GM18858 (cell line): ENCODE measurements around the gene AFF3.
"Not testable (repeated sequence)": the region's sequence is repeated elsewhere in the genome, so short reads cannot be mapped to it uniquely, and the experiment has no call there.

Experiments
- ATAC-seq: cut with Tn5 transposase; IDR thresholded peaks from one replicate; pipeline ENCODE4 v1.9.1; 2021; ENCODE audit not compliant: unreplicated experiment

AFF3 gene

DNA sequence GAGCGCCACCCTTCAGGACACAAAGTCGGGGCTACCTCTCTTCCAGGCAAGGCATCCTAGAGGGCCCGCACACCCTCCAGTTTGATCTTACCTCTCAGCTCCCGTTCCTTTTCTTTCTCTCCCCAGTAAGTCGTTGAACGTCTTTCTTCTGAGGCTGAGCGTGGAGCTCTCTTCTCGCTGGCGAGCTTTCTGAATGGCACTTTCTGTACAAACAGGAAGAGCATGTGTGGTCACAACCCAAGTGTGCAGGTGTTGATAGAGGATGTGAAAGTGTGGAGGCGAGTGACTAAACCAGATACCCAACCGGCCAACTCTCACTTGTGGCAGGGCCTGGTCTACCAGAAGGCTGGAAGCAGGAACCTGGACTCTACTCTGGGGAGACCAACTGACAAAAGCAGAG is at the start of gene AFF3:
Gene AFF3 (minus strand): TSS at position 198 of the 400 bp plus-strand sequence. CDS start 38,136 bp downstream, outside the sequence.
- ATAC-seq: peak; percentile 99

DNA sequence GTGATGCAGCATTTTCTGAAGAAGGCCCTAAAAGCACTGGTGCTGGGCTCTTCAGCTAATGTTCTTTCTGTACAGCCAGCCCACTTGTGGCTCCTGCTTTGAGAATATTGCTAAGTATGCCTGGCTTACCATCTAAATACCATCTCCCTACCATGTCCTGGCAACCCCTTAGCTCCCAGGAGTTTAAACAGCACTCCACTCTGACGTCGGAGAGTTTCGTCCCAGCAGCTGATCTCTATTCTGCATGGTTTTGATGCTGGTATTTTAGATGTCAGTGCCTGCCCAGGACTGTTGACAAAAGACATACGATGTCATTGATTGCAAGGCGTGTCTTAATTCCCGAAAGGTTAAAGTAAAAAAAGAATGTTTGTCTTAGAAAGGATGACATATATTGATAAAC is 47.0 kb upstream of the AFF3 start:
- ATAC-seq: no peak

DNA sequence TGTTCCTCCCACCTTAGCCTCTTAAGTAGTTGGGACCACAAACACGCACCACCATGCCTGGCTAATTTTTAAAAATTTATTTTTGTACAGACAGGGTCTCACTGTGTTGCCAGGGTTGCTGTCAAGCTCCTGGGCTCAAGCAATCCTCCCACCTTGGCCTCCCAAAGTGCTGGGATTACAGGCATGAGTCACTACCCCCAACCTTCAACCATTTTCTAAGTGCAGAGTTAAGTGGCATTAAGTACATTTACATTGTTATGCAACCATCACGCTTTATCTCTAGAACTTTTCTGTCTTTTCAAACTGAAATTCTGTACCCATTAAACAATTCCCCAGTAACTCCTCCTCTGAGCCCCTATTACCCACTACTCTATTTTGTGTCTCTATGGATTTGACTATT is 45.9 kb upstream of the AFF3 start:
- ATAC-seq: no peak

DNA sequence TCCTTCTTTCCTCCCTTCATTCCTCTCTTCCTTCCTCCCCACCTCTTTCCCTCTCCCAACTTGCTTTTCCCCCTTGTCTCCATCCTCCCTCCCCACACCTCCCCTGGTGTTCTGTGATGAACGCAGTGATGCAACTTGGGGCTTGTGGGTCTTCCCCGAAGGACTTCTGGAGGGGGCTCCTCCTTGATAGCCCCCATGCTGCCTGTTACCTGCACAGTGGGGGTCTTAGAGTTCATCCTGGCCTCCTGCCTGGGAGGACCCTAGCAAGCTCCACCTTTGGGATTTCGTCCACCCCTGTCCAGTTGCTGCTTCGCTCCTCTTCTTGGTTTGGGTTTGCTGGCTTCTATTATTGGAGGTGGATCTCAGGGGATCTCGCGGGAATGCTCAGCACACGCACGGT is 43.7 kb upstream of the AFF3 start:
- no peak for ATAC-seq

GRCh38 chr2:100185516-100185915 is 43.1 kb upstream of the AFF3 start:
- no peak for ATAC-seq

- ATAC-seq: no peak
Observed at GRCh38 chr2:100185105-100185504, 42.7 kb upstream of the AFF3 start.

DNA sequence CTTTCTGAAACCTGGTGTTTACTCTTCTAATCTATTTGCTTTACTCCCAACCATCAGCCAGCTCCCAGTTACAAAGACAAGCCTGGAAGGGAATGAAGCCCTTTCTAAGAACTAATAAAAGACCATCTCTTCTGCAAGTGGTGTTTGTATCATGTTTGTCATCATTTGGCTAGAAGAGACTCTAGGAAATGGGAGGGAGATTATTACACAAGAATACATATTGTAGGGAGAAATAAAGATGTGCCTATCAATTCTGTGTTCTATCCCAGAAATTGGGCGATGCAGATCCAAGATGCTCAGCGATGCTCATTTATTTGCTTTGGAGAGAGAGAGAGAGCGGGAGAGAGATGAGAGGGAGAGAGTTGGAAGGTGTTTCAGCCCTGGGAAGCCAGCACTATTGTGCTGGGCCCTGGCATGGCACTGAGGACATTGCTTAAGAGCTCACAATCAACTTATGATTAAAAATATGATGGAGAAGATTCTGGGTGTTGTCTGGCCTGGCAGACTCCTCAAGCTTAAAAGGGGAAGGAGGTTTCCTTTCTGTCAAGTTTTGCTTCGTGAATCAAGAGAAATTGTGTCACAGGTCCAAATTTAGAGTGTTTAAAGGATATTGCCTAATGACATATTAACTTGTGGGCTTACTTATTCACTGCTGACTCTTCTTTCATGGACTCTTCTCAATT is 41.8 kb upstream of the AFF3 start:
- no peak for ATAC-seq

DNA sequence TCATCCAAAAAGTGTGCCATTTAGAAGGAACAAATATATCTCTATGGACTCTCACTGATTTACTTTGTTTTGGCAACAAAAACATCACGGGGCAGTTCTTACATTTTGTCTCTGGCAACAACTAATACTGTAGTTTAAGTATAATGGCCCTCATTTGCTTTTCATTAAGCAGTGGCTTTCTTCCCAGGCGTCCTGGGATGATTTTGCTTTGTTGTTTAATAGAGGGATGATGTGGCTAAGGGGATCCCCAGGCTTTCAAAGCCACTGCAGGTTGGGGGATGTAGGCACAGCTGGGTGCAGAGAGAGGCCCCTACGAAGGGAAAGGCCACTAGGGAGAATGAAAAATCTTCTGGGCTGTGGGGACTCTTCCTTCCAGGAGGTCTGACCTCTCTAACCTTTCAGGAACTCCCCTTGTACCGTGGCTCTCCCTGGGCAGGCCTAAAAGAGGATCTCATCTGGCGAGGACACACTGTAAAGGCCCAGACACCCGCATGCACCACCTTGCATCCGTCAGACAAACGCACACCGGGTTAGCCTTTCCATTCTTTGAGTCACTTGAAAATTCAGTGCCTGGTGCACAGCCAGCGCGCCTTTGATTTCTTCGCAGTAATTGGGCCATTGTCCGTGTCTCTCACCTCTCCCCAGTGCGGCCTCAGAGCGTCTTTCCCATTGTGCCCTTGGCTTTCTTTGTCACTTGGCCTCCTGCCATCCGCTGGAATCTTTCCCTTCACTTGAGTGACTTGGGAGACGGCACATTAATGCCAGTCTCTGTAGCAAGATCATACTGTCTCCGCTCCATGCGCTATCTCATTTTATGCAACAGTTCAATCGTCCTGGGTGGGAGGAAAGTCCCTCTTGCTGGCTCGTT is 40.3 kb upstream of the AFF3 start:
- ATAC-seq: no peak

DNA sequence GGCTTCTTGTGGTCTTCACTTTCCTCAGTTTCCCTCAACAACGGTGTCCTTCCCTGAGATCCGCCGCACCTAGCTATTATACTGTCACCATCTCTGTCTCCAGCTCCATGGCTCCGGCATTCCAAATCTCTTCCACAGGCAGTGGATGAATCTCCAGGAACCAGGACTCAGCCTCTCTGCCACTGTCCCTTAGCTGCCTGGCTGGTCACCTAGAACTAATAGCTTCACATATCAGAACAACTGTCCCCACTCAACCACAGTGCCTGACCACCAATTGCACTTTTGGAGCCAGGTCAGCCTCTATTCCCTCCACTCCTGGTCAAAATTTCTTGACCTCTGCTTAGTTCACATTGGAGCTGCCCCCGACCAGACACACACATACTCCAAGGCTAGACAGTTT is 38.1 kb upstream of the AFF3 start:
- ATAC-seq: no peak

DNA sequence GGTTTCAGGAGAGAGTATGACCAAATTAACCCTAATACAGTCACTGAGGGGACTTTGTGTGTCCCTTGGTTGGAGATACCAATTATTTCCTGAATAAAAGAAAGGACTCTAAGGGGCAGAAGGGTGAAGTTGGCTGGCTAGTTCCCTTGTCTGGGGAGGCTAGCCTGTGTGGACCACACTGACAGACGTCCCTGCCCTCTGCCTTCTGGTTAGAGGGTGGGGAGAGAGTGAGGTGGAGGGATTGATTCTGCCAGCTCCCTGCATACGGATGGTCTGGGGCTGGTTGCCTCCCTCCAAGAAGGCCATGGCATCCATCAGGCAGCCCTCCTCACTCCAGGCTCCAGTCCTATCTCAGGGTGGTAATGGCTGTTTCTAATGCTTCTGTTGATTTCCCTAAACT is 37.4 kb upstream of the AFF3 start:
- no peak for ATAC-seq

DNA sequence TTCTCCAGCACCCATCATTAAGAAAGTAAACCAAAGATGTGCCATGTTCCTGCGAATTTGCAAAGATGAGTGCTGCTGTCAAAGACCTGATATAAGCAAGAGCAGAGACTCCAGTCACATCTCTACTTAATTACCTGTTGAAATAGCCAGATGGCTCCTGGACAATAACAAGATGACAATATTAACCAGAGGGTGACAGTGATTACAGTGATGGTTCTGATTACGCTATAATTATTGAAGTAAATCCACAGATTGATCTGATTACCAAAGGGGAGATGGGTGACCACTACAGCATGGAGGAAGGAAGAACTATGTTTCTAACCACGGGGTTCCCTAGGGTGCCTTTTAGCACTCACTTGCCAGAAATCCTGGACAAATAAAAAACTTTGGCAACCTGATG is 36.5 kb upstream of the AFF3 start:
- no peak for ATAC-seq

GRCh38 chr2:100178085-100178788 is 35.8 kb upstream of the AFF3 start:
- ATAC-seq: no peak

GRCh38 chr2:100176925-100177324 is 34.5 kb upstream of the AFF3 start:
- ATAC-seq: no peak

GRCh38 chr2:100174026-100174431 is 31.6 kb upstream of the AFF3 start:
- no peak for ATAC-seq

- no peak for ATAC-seq
Observed at GRCh38 chr2:100166701-100167100, 24.3 kb upstream of the AFF3 start.

- no peak for ATAC-seq
Observed at GRCh38 chr2:100163605-100164004, 21.2 kb upstream of the AFF3 start.

DNA sequence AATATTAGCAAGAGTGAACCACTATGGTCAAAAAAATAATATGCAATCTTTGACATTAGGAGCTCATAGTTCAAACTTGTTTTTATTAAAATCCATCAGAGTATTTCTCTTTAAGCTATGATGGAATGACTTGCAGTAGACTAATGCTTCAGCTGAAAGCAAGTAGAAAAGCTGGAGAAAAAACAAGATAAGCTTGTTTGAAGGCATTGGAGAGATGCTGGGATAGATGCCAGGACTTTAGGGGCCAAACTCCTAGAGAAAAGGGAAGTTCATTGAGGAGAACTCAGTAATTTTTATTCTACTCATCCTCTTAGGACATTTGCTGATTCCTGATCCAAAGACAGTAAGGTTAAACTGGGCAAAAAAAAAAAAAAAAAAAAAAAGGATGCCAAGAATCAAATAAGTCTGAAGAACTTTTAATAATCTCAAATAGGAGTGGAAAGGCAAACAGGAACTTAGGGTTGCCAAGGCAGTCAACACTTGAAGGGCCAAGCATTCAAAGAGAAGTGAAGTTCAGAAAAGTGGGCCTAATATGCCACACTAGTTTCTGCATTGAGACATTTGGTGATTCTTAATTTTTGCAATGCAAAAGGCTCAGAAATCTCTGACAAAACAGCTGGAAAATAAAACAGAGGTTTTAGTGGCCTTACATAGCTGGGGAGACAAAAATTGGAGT is 19.7 kb upstream of the AFF3 start:
- ATAC-seq: no peak

DNA sequence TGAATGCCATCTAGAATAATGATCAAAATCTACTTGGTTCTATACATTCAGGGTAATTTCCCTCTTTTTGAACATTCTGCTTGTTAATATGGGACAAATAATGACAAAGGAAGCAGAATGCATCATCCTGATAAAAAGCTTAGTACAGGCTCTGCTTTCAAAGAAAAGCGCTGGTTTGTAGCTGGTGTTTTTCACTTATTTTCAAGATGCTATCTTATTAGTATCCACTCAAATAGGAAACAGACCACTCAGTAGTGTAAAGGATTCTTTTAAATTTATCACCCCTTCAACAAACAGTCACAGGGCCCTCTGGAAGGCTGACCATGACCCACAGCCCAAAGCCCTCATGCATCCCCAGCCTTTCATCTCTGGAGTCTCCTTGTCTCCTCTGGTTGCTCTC is 18.0 kb upstream of the AFF3 start:
- ATAC-seq: no peak

DNA sequence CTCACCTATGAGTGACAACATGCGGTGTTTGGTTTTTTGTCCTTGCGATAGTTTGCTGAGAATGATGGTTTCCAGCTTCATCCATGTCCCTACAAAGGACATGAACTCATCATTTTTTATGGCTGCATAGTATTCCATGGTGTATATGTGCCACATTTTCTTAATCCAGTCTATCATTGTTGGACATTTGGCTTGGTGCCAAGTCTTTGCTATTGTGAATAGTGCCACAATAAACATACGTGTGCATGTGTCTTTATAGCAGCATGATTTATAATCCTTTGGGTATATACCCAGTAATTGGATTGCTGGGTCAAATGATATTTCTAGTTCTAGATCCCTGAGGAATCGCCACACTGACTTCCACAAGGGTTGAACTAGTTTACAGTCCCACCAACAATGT is 9.4 kb upstream of the AFF3 start:
- ATAC-seq: not testable (repeated sequence)

DNA sequence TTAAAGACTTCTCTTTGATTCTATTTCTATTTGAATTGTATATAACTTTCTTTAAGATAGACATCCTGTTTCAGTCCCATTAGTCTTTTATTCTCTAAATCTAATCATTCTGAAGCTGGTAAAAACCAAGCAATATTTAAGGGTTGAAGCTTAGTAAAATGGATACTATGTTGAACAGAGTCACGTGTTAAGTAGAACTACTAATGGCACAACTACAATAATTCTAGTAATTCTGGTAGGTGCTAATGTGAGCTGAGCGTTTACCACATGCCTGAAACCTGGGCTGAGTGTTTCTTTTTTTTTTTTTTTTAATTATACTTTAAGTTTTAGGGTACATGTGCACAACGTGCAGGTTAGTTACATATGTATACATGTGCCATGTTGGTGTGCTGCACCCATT is 8.9 kb upstream of the AFF3 start:
- no peak for ATAC-seq

DNA sequence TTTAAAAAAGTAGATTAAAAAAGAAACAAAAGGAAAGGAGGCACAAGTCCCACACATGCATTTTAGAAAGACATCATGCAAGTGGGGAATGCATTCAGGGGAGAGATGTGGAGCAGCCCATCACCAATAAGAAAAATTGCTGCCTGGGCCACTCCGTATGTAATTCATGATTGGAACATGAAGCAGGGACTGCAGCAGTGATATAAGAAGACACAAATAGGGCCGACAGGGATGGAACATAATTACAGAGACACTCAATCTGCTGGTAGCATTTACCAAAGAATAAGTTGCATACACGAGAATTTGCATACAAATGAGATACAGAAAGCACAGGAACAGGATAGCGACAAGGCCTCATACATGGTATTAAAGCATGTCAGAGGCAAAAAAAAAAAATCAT is 6.5 kb upstream of the AFF3 start:
- ATAC-seq: no peak

- ATAC-seq: no peak
Observed at GRCh38 chr2:100146657-100146960, 4.2 kb upstream of the AFF3 start.
